SK-N-SH treated with all-trans-retinoic acid at 6 μM for 48 hours (cell line): ENCODE results near the gene OSER1.

ENCODE experiments used
- ATAC-seq: fragments of 200-7000 bp; cut with Tn5 transposase; 3 replicates; pipeline ENCODE4 v1.9.1; 2020; ENCODE audit warnings: mild to moderate bottlenecking, moderate library complexity
- ARNTL ChIP-seq: fragments of 450-650 bp; formaldehyde crosslinking; IDR thresholded peaks from 2 replicates; pipeline ENCODE4 v1.5.0; 2020; ENCODE audit warnings: low read depth, mild to moderate bottlenecking, moderate library complexity, borderline replicate concordance
- CSDC2 ChIP-seq: fragments of 250-450 bp; sonication (Bioruptor Pico); IDR thresholded peaks from 2 replicates; pipeline ENCODE4 v1.5.0; 2020; ENCODE audit warnings: mild to moderate bottlenecking, moderate library complexity
- ESRRG ChIP-seq: fragments of 250-450 bp; sonication (Bioruptor Pico); IDR thresholded peaks from 2 replicates; pipeline ENCODE4 v1.6.1; 2021; ENCODE audit warnings: mild to moderate bottlenecking
- GLIS3 ChIP-seq: fragments of 250-450 bp; sonication (Bioruptor Pico); IDR thresholded peaks from 2 replicates; pipeline ENCODE4 v1.5.0; 2020; ENCODE audit warnings: mild to moderate bottlenecking, moderate library complexity
- ISL1 ChIP-seq: fragments of 250-450 bp; sonication (Bioruptor Pico); IDR thresholded peaks from 2 replicates; pipeline ENCODE4 v2.1.2; 2022; ENCODE audit warnings: mild to moderate bottlenecking, moderate library complexity
- OSR1 ChIP-seq: fragments of 250-450 bp; sonication (Bioruptor Pico); IDR thresholded peaks from 2 replicates; pipeline ENCODE4 v1.8.0; 2022; ENCODE audit warnings: moderate library complexity, mild to moderate bottlenecking, inconsistent platforms
- PPARA ChIP-seq: fragments of 250-450 bp; sonication (Bioruptor Pico); IDR thresholded peaks from 2 replicates; pipeline ENCODE4 v1.5.0; 2020; ENCODE audit warnings: mild to moderate bottlenecking, borderline replicate concordance
- SNAI2 ChIP-seq: fragments of 250-450 bp; sonication (Bioruptor Pico); IDR thresholded peaks from 2 replicates; pipeline ENCODE4 v1.5.0; 2020; ENCODE audit warnings: mild to moderate bottlenecking, moderate library complexity
- TCF4 ChIP-seq: fragments of 250-450 bp; sonication (Bioruptor Pico); IDR thresholded peaks from 2 replicates; pipeline ENCODE4 v1.8.0; 2021; ENCODE audit warnings: mild to moderate bottlenecking, moderate library complexity, borderline replicate concordance
- TOX ChIP-seq: fragments of 250-450 bp; sonication (Bioruptor Pico); IDR thresholded peaks from 2 replicates; pipeline ENCODE4 v1.8.0; 2021; ENCODE audit warnings: mild to moderate bottlenecking, moderate library complexity, borderline replicate concordance
- ZC3H10 ChIP-seq: fragments of 250-450 bp; sonication (Bioruptor Pico); IDR thresholded peaks from 2 replicates; pipeline ENCODE4 v1.5.1; 2021; ENCODE audit warnings: mild to moderate bottlenecking, moderate library complexity
- ZFP30 ChIP-seq: fragments of 450-650 bp; formaldehyde crosslinking; IDR thresholded peaks from 2 replicates; pipeline ENCODE4 v1.5.0; 2022; ENCODE audit warnings: mild to moderate bottlenecking, moderate library complexity
- ZNF565 ChIP-seq: fragments of 450-650 bp; formaldehyde crosslinking; conservative IDR thresholded peaks from 2 replicates; pipeline ENCODE4 v1.5.0; 2020; ENCODE audit warnings: low read depth, mild to moderate bottlenecking, moderate library complexity
- ZNF8 ChIP-seq: fragments of 450-650 bp; formaldehyde crosslinking; IDR thresholded peaks from 2 replicates; pipeline ENCODE4 v1.5.0; 2020; ENCODE audit warnings: mild to moderate bottlenecking, moderate library complexity
- TF ChIP-seq, protein P1 (sequence below): fragments of 250-450 bp; sonication (Bioruptor Pico); IDR thresholded peaks from 2 replicates; pipeline ENCODE4 v1.8.0; 2020; ENCODE audit warnings: mild to moderate bottlenecking, moderate library complexity, borderline replicate concordance
- TF ChIP-seq, protein P2 (sequence below): fragments of 250-450 bp; sonication (Bioruptor Pico); IDR thresholded peaks from 2 replicates; pipeline ENCODE4 v1.8.0; 2021; ENCODE audit warnings: low read depth, mild to moderate bottlenecking, moderate library complexity, borderline replicate concordance
- TF ChIP-seq, protein P3 (sequence below): fragments of 250-450 bp; sonication (Bioruptor Pico); IDR thresholded peaks from 2 replicates; pipeline ENCODE4 v1.5.1; 2021; ENCODE audit warnings: mild to moderate bottlenecking, moderate library complexity
- TF ChIP-seq, protein P4 (sequence below): fragments of 250-450 bp; sonication (Bioruptor Pico); IDR thresholded peaks from 2 replicates; pipeline ENCODE4 v1.5.0; 2020; ENCODE audit warnings: mild to moderate bottlenecking, moderate library complexity
- TF ChIP-seq, protein P5 (sequence below): fragments of 250-450 bp; sonication (Bioruptor Pico); IDR thresholded peaks from 2 replicates; pipeline ENCODE4 v1.5.1; 2020; ENCODE audit warnings: low read depth, mild to moderate bottlenecking, moderate library complexity

Gene OSER1

DNA sequence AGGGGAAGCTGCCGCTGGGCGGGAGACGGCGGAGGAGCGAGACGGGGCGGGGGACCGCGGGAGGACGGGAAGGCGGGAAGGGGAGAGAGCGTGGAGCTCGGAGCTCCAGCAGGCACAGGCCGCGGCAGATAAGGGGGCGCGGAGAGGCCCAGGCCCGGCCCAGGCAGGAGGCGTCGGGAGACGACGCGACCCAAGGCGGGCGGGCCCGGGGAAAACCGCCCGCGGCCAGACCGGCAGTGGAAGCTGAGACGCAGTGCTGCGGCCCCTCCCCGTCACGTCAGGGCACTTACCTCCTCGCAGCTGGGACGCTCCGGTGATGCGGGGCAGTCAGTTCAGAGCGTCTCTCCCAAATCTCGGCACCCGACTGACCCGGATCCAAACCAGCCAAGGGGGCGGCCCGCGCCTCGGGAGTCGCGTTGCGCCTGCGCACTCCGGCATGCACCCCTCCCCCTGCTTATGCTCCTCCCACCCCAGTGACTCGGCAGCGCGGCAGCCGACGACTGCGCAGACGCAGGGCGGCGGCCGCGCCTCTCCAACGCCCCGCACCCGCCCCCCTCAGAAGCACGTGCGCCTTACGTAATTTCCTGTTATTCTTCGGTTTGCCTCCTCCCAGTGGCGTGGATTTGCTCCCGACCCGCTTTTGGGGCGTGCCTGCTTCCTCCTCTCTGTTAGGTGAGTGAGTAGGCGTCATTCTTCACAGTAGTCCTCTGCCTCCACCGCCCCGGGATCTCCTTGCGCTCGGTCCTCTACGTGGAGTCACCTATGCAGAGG is at the start of gene OSER1:
OSER1 (minus strand) TSS at position 366 of the 771 bp plus-strand sequence. CDS start 3,814 bp downstream, outside the sequence.
- peak; percentile 90 for ATAC-seq

DNA sequence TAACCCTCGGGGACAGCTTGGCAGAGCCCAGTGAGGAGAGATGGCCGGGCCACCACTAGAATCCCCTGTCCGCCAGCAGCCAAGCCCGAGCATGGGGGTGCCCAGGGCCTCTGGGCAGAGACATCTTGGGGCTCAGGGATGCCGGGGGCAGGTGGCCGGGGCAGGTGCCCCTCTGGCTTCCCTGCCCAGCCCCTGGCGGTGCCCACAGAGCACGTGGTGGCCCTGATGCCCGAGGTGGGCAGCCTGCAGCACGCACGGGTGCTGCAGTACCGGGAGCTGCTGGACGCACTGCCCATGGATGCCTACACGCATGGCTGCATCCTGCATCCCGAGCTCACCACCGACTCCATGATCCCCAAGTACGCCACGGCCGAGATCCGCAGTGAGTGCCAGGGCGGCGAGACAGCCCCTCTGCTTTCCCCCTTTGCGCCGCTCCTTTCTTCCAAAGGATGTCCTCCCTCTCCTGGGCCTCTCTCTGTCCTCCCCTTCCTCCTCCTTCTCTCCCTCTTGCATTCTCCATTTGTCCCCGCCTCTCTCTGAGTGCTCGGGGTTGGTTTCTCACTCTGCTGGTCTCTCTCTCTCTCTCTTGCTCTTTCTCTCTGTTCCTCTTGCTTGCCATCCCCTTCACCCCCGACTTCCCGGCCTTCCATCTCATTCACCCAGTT is 47.8 kb upstream of the OSER1 start:
- TF ChIP-seq, protein P1, sequence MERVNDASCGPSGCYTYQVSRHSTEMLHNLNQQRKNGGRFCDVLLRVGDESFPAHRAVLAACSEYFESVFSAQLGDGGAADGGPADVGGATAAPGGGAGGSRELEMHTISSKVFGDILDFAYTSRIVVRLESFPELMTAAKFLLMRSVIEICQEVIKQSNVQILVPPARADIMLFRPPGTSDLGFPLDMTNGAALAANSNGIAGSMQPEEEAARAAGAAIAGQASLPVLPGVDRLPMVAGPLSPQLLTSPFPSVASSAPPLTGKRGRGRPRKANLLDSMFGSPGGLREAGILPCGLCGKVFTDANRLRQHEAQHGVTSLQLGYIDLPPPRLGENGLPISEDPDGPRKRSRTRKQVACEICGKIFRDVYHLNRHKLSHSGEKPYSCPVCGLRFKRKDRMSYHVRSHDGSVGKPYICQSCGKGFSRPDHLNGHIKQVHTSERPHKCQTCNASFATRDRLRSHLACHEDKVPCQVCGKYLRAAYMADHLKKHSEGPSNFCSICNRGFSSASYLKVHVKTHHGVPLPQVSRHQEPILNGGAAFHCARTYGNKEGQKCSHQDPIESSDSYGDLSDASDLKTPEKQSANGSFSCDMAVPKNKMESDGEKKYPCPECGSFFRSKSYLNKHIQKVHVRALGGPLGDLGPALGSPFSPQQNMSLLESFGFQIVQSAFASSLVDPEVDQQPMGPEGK (CRISPR knock-in tag), result no peak
- no peak for TF ChIP-seq CSDC2
- ATAC-seq, result no peak

More for the DNA sequence above, at the start of gene OSER1:
- TF ChIP-seq ZC3H10 (CRISPR knock-in tag) (no peak), ZNF8 (CRISPR knock-in tag) (no peak), ISL1 (CRISPR knock-in tag) (no peak), ESRRG (no peak)
- TF ChIP-seq, protein P2, sequence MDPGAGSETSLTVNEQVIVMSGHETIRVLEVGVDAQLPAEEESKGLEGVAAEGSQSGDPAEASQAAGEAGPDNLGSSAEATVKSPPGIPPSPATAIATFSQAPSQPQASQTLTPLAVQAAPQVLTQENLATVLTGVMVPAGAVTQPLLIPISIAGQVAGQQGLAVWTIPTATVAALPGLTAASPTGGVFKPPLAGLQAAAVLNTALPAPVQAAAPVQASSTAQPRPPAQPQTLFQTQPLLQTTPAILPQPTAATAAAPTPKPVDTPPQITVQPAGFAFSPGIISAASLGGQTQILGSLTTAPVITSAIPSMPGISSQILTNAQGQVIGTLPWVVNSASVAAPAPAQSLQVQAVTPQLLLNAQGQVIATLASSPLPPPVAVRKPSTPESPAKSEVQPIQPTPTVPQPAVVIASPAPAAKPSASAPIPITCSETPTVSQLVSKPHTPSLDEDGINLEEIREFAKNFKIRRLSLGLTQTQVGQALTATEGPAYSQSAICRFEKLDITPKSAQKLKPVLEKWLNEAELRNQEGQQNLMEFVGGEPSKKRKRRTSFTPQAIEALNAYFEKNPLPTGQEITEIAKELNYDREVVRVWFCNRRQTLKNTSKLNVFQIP (CRISPR knock-in tag), result no peak
- TF ChIP-seq, protein P3, sequence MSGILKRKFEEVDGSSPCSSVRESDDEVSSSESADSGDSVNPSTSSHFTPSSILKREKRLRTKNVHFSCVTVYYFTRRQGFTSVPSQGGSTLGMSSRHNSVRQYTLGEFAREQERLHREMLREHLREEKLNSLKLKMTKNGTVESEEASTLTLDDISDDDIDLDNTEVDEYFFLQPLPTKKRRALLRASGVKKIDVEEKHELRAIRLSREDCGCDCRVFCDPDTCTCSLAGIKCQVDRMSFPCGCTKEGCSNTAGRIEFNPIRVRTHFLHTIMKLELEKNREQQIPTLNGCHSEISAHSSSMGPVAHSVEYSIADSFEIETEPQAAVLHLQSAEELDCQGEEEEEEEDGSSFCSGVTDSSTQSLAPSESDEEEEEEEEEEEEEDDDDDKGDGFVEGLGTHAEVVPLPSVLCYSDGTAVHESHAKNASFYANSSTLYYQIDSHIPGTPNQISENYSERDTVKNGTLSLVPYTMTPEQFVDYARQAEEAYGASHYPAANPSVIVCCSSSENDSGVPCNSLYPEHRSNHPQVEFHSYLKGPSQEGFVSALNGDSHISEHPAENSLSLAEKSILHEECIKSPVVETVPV (CRISPR knock-in tag), result no peak
- TF ChIP-seq, protein P4, sequence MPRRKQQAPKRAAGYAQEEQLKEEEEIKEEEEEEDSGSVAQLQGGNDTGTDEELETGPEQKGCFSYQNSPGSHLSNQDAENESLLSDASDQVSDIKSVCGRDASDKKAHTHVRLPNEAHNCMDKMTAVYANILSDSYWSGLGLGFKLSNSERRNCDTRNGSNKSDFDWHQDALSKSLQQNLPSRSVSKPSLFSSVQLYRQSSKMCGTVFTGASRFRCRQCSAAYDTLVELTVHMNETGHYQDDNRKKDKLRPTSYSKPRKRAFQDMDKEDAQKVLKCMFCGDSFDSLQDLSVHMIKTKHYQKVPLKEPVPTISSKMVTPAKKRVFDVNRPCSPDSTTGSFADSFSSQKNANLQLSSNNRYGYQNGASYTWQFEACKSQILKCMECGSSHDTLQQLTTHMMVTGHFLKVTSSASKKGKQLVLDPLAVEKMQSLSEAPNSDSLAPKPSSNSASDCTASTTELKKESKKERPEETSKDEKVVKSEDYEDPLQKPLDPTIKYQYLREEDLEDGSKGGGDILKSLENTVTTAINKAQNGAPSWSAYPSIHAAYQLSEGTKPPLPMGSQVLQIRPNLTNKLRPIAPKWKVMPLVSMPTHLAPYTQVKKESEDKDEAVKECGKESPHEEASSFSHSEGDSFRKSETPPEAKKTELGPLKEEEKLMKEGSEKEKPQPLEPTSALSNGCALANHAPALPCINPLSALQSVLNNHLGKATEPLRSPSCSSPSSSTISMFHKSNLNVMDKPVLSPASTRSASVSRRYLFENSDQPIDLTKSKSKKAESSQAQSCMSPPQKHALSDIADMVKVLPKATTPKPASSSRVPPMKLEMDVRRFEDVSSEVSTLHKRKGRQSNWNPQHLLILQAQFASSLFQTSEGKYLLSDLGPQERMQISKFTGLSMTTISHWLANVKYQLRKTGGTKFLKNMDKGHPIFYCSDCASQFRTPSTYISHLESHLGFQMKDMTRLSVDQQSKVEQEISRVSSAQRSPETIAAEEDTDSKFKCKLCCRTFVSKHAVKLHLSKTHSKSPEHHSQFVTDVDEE, result peak; percentile 16; the same call in 1 of the 2 replicates
- TF ChIP-seq, protein P5, sequence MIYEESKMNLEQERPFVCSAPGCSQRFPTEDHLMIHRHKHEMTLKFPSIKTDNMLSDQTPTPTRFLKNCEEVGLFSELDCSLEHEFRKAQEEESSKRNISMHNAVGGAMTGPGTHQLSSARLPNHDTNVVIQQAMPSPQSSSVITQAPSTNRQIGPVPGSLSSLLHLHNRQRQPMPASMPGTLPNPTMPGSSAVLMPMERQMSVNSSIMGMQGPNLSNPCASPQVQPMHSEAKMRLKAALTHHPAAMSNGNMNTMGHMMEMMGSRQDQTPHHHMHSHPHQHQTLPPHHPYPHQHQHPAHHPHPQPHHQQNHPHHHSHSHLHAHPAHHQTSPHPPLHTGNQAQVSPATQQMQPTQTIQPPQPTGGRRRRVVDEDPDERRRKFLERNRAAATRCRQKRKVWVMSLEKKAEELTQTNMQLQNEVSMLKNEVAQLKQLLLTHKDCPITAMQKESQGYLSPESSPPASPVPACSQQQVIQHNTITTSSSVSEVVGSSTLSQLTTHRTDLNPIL (CRISPR knock-in tag), result no peak

DNA sequence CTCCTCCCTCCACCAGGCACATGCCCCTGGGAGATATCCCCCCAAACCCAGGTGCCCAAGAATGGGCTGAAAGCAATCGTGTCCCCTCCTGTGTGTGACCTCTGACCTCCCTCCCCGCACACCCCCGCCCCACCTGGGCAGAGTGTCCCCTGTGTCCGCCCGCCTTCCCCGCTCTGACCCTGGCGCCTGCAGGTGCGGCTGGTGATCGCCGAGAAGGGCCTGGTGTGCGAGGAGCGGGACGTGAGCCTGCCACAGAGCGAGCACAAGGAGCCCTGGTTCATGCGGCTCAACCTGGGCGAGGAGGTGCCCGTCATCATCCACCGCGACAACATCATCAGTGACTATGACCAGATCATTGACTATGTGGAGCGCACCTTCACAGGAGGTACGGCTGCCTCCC is 46.4 kb upstream of the OSER1 start:
- no peak for ATAC-seq
- TF ChIP-seq ZNF565, result no peak

DNA sequence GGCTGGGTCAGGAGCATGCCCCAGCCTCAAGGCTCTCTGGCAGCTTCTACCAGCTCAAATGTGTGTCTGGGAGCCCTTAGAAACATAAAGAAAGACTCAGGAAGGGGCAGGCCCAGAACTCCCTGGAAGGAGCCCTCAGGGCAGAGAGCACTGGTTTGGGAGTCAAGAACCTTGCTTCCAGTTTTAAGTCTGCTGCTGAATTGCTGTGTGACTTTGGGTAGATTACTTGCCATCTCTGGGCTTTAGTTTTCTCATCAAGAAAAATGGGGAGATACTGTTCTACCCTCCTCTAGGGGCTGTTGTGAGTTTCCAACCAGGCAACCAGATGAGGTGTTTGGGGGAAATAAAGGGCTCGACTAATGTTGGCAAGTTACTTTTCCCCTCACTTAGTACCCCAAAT is 45.4 kb upstream of the OSER1 start:
- no peak for ATAC-seq
- no peak for TF ChIP-seq GLIS3
- TF ChIP-seq, protein P5 (CRISPR knock-in tag), result no peak
- TF ChIP-seq ZC3H10 (CRISPR knock-in tag), result no peak
- no peak for TF ChIP-seq OSR1 (CRISPR knock-in tag)
- TF ChIP-seq ESRRG, result no peak
- TF ChIP-seq PPARA, result no peak
- TF ChIP-seq TCF4 (CRISPR knock-in tag), result no peak
- TF ChIP-seq, protein P3 (CRISPR knock-in tag), result no peak
- no peak for TF ChIP-seq ZFP30 (CRISPR knock-in tag)
- TF ChIP-seq ARNTL, result no peak
- no peak for TF ChIP-seq SNAI2 (CRISPR knock-in tag)
- TF ChIP-seq, protein P1 (CRISPR knock-in tag), result no peak
- TF ChIP-seq TOX (CRISPR knock-in tag), result no peak
